Stomach (tissue), 9 donors: ENCODE measurements around the gene COL5A1. TPM values are rescaled to one million over a fixed set of nuclear protein-coding genes. Genes with fewer than 3 reads are reported as not detected.

Source experiments
- DNase-seq, 2 donors: peaks; one replicate each; pipeline versions ENCODE4 v3.0.0 to v3.0.0-alpha.2; 2013 to 2019
- H3K27ac ChIP-seq, 5 donors: fragments of 200-600 bp in 4 of 5; sonication (generic) in 4 of 5; one replicate each; pipeline ENCODE4 v1.5.1; 2013 to 2019; ENCODE audit warnings: mild to moderate bottlenecking in 1 of 5, moderate library complexity in 1 of 5
- H3K27me3 ChIP-seq, 3 donors: fragments of 200-600 bp; sonication (generic); one replicate each; pipeline ENCODE4 v1.5.1; 2017 to 2019; ENCODE audit warnings: mixed run types in 1 of 3
- H3K36me3 ChIP-seq, 4 donors: fragments of 200-600 bp; sonication (generic); 1 replicate in 3 of 4; 2 replicates in 1 of 4; pipeline ENCODE4 v1.5.1; 2016 to 2019
- H3K4me1 ChIP-seq, 4 donors: fragments of 200-600 bp; sonication (generic); one replicate each; pipeline ENCODE4 v1.5.1; 2016 to 2019
- H3K4me3 ChIP-seq, 4 donors: fragments of 200-600 bp; sonication (generic) in 3 of 4; one replicate each; pipeline ENCODE4 v1.5.1; 2016 to 2019; ENCODE audit warnings: mild to moderate bottlenecking in 1 of 4
- H3K9me3 ChIP-seq, 4 donors: fragments of 200-600 bp; sonication (generic); one replicate each; pipeline ENCODE4 v1.5.1; 2016 to 2019
- CTCF ChIP-seq, 7 experiments: fragments of 450-650 bp in 4 of 7; fragments of 200-600 bp in 3 of 7; sonication (generic) in 3 of 7; IDR thresholded peaks; one replicate each; pipeline ENCODE4 v1.5.1; 2016 to 2019; ENCODE audit warnings: antibody characterized with exemption in 7 of 7, control low read depth in 2 of 7, mild to moderate bottlenecking in 1 of 7
- EP300 ChIP-seq: sonication (generic); formaldehyde crosslinking; IDR thresholded peaks from one replicate; pipeline ENCODE4 v1.6.1; 2017; ENCODE audit warnings: antibody characterized with exemption
- POLR2A ChIP-seq, 4 donors: fragments of 450-650 bp; IDR thresholded peaks; one replicate each; pipeline ENCODE4 v1.6.1; 2016; ENCODE audit warnings: antibody characterized with exemption in 4 of 4, control low read depth in 2 of 4, mild to moderate bottlenecking in 1 of 4, moderate library complexity in 1 of 4
- POLR2AphosphoS5 ChIP-seq, 3 donors: sonication (generic); formaldehyde crosslinking; IDR thresholded peaks; one replicate each; pipeline ENCODE4 v1.6.1; 2016; ENCODE audit warnings: antibody characterized with exemption in 3 of 3
- WGBS, 5 donors: extraction: QIAGEN DNeasy Blood & Tissue Kit in 3 of 5; methylation state at CpG; one replicate each; pipeline versions ENCODE4 v1.1.5 to v1.1.7; 2013 to 2018; 5-methylcytosine and 5-hydroxymethylcytosine counted together
- intact Hi-C: fragments of 100-400 bp; cut with DNase I; formaldehyde crosslinking; loops from one replicate; pipeline ENCODE4 v1.15.1; 2023; ENCODE audit warnings: low total_unique reads
- polyA plus RNA-seq, 3 donors: library from polyadenylated mRNA; stranded (reverse); fragments of 200-250 nt; gene quantifications; one replicate each; pipeline ENCODE4 v1.2.3, GENCODE V29; 2013
- total RNA-seq, 5 donors: library from RNA; depleted of rRNA; stranded (reverse); fragments of >200 nt; gene quantifications; one replicate each; pipeline versions ENCODE4 v1.1.0 to v1.2.3, GENCODE V29; 2014 to 2016
- donor health status: healthy with polysubstance abuse.
- donor health status: Bipolar disorder and iron deficiency.
- donor health status: healthy.

COL5A1 gene
- total and polyA plus RNA-seq, 8 donors = 7.3 to 205 (median 26.4) TPM

- Histone ChIP-seq H3K9me3 (no peaks in the 10 kb centered on the region), H3K4me3 (no peak overlapping the region), H3K4me1 (no peaks in the 10 kb centered on the region), H3K27me3 (peaks cover 0 to 24% (median 0%) of the 10 kb centered on the region in 3 donors), H3K36me3 (no peaks in the 10 kb centered on the region), H3K27ac (no peak overlapping the region)
- no peak for DNase-seq
- TF ChIP-seq POLR2A (IDR thresholded peaks at IDR 0.05) (no peak), EP300 (no peak), CTCF (IDR thresholded peaks at IDR 0.05) (no peak), POLR2AphosphoS5 (IDR thresholded peaks at IDR 0.05) (no peak)
- intact Hi-C loops = no loop called here
- WGBS, 5 donors = 56 to 81% (median 79%) methylated on average over 7 to 17 of the region's 17 CpGs
Measured at GRCh38 chr9:134869554-134870300, 228.1 kb downstream of the COL5A1 start.

GRCh38 chr9:134870301-134870694, 228.7 kb downstream of the COL5A1 start:
- DNase-seq = no peak
- H3K27ac ChIP-seq = no peak overlapping the region
- peaks cover 0 to 20% (median 0%) of the 10 kb centered on the region in 3 donors for H3K27me3 ChIP-seq
- intact Hi-C loops = no loop called here
- no peaks in the 10 kb centered on the region for H3K9me3 ChIP-seq
- H3K36me3 ChIP-seq = no peaks in the 10 kb centered on the region
- TF ChIP-seq CTCF (IDR thresholded peaks at IDR 0.05) (no peak), POLR2A (IDR thresholded peaks at IDR 0.05) (no peak), EP300 (no peak), POLR2AphosphoS5 (IDR thresholded peaks at IDR 0.05) (no peak)
- 77 to 95% (median 83%) methylated on average over 4 to 11 of the region's 11 CpGs for WGBS, 5 donors
- H3K4me1 ChIP-seq = no peaks in the 10 kb centered on the region
- H3K4me3 ChIP-seq = no peak overlapping the region

- WGBS, 5 donors = 68 to 78% (median 77%) methylated on average over 27 to 30 of the region's 30 CpGs
- no peaks in the 10 kb centered on the region for H3K4me1 ChIP-seq
- peaks cover 0 to 20% (median 0%) of the 10 kb centered on the region in 3 donors for H3K27me3 ChIP-seq
- no peak for TF ChIP-seq POLR2AphosphoS5 (IDR thresholded peaks at IDR 0.05)
- TF ChIP-seq EP300 = no peak
- no peak for TF ChIP-seq POLR2A (IDR thresholded peaks at IDR 0.05)
- TF ChIP-seq CTCF (IDR thresholded peaks at IDR 0.05) = no peak
- H3K27ac ChIP-seq = no peak overlapping the region
- H3K4me3 ChIP-seq = no peak overlapping the region
- intact Hi-C loops = no loop called here
- no peaks in the 10 kb centered on the region for H3K36me3 ChIP-seq
- no peaks in the 10 kb centered on the region for H3K9me3 ChIP-seq
- DNase-seq = no peak
Measured at GRCh38 chr9:134870746-134871662, 229.4 kb downstream of the COL5A1 start.

- H3K27me3 ChIP-seq = peaks cover 0 to 20% (median 0%) of the 10 kb centered on the region in 3 donors
- peak in 1 of 2 donors; percentile 72 for DNase-seq
- no peaks in the 10 kb centered on the region for H3K36me3 ChIP-seq
- TF ChIP-seq CTCF (IDR thresholded peaks at IDR 0.05) (no peak), EP300 (no peak), POLR2A (IDR thresholded peaks at IDR 0.05) (no peak), POLR2AphosphoS5 (IDR thresholded peaks at IDR 0.05) (no peak)
- H3K4me1 ChIP-seq = no peaks in the 10 kb centered on the region
- WGBS, 5 donors = 43 to 68% (median 65%) methylated on average over 16 of the region's 16 CpGs
- intact Hi-C loops = no loop called here
- H3K4me3 ChIP-seq = no peak overlapping the region
- H3K9me3 ChIP-seq = no peaks in the 10 kb centered on the region
- no peak overlapping the region for H3K27ac ChIP-seq
Measured at GRCh38 chr9:134871697-134872340, 230.2 kb downstream of the COL5A1 start.
